ENCODE results near the gene BANP.
"Not testable (repeated sequence)": the region's sequence is repeated elsewhere in the genome, so short reads cannot be mapped to it uniquely, and the experiment has no call there.

BANP gene

GRCh38 chr16:88103011-88103410 is 151.8 kb downstream of the BANP start:
- no peak for DNase-seq (ENCODE audit: low read depth in 2 of 2)

GRCh38 chr16:88103581-88104188 is 152.5 kb downstream of the BANP start:
- DNase-seq (ENCODE audit: low read depth in 2 of 2): no peak

- DNase-seq (ENCODE audit: low read depth in 2 of 2): not testable (repeated sequence)
Measured at GRCh38 chr16:88104363-88104762, 153.1 kb downstream of the BANP start.

GRCh38 chr16:88105574-88106140 is 154.4 kb downstream of the BANP start:
- not testable (repeated sequence) for DNase-seq (ENCODE audit: low read depth in 2 of 2)

GRCh38 chr16:88106566-88106965 is 155.3 kb downstream of the BANP start:
- DNase-seq (ENCODE audit: low read depth in 2 of 2): not testable (repeated sequence)

- DNase-seq (ENCODE audit: low read depth in 2 of 2): no peak
Measured at GRCh38 chr16:88108762-88109161, 157.5 kb downstream of the BANP start.

- DNase-seq (ENCODE audit: low read depth in 2 of 2): not testable (repeated sequence)
Measured at GRCh38 chr16:88109726-88110621, 158.7 kb downstream of the BANP start.

- DNase-seq (ENCODE audit: low read depth in 2 of 2): not testable (repeated sequence)
Measured at GRCh38 chr16:88110875-88111494, 159.8 kb downstream of the BANP start.

- not testable (repeated sequence) for DNase-seq (ENCODE audit: low read depth in 2 of 2)
Measured at GRCh38 chr16:88111976-88112375, 160.7 kb downstream of the BANP start.

- DNase-seq (ENCODE audit: low read depth in 2 of 2): no peak
Measured at GRCh38 chr16:88113545-88114045, 162.4 kb downstream of the BANP start.

- DNase-seq (ENCODE audit: low read depth in 2 of 2): not testable (repeated sequence)
Measured at GRCh38 chr16:88114541-88115228, 163.5 kb downstream of the BANP start.

GRCh38 chr16:88116121-88116520 is 164.9 kb downstream of the BANP start:
- DNase-seq (ENCODE audit: low read depth in 2 of 2): no peak

GRCh38 chr16:88117476-88117868 is 166.2 kb downstream of the BANP start:
- no peak for DNase-seq (ENCODE audit: low read depth in 2 of 2)

- no peak for DNase-seq (ENCODE audit: low read depth in 2 of 2)
Measured at GRCh38 chr16:88118376-88118775, 167.1 kb downstream of the BANP start.

GRCh38 chr16:88118852-88119741 is 167.9 kb downstream of the BANP start:
- not testable (repeated sequence) for DNase-seq (ENCODE audit: low read depth in 2 of 2)

GRCh38 chr16:88119881-88120751 is 168.9 kb downstream of the BANP start:
- not testable (repeated sequence) for DNase-seq (ENCODE audit: low read depth in 2 of 2)

GRCh38 chr16:88120812-88121211 is 169.6 kb downstream of the BANP start:
- no peak for DNase-seq (ENCODE audit: low read depth in 2 of 2)

GRCh38 chr16:88121391-88121790 is 170.2 kb downstream of the BANP start:
- DNase-seq (ENCODE audit: low read depth in 2 of 2): not testable (repeated sequence)

GRCh38 chr16:88121886-88122580 is 170.8 kb downstream of the BANP start:
- DNase-seq (ENCODE audit: low read depth in 2 of 2): no peak

Data from activated CD4-positive, alpha-beta T cell treated with anti-CD3 and anti-CD28 coated beads for 24 hours (primary cell).